Testis (tissue), 2 donors: Measurements from ENCODE around the gene HNRNPC.
"Not testable (repeated sequence)": the region's sequence is repeated elsewhere in the genome, so short reads cannot be mapped to it uniquely, and the experiment has no call there.

Experiments
- POLR2A ChIP-seq: fragments of 450-650 bp; IDR thresholded peaks from one replicate; pipeline ENCODE4 v1.6.1; 2017; ENCODE audit warnings: antibody characterized with exemption, mild to moderate bottlenecking, moderate library complexity
- TF ChIP-seq, protein P1 (sequence below), 3 experiments: fragments of 450-650 bp in 2 of 3; fragments of 200-600 bp in 1 of 3; sonication (generic) in 1 of 3; IDR thresholded peaks; one replicate each; pipeline ENCODE4 v1.5.1; 2016 to 2019; ENCODE audit warnings: antibody characterized with exemption in 3 of 3, mild to moderate bottlenecking in 2 of 3, moderate library complexity in 1 of 3

GRCh38 chr14:21212824-21213223 lies 56.4 kb downstream of the HNRNPC start:
- TF ChIP-seq, protein P1, sequence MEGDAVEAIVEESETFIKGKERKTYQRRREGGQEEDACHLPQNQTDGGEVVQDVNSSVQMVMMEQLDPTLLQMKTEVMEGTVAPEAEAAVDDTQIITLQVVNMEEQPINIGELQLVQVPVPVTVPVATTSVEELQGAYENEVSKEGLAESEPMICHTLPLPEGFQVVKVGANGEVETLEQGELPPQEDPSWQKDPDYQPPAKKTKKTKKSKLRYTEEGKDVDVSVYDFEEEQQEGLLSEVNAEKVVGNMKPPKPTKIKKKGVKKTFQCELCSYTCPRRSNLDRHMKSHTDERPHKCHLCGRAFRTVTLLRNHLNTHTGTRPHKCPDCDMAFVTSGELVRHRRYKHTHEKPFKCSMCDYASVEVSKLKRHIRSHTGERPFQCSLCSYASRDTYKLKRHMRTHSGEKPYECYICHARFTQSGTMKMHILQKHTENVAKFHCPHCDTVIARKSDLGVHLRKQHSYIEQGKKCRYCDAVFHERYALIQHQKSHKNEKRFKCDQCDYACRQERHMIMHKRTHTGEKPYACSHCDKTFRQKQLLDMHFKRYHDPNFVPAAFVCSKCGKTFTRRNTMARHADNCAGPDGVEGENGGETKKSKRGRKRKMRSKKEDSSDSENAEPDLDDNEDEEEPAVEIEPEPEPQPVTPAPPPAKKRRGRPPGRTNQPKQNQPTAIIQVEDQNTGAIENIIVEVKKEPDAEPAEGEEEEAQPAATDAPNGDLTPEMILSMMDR (IDR thresholded peaks at IDR 0.05), result not testable (repeated sequence)
- not testable (repeated sequence) for TF ChIP-seq POLR2A
